ENCODE results near the gene SLC39A11.
"Not testable (repeated sequence)": the region's sequence is repeated elsewhere in the genome, so short reads cannot be mapped to it uniquely, and the experiment has no call there.

The SLC39A11 gene

DNA sequence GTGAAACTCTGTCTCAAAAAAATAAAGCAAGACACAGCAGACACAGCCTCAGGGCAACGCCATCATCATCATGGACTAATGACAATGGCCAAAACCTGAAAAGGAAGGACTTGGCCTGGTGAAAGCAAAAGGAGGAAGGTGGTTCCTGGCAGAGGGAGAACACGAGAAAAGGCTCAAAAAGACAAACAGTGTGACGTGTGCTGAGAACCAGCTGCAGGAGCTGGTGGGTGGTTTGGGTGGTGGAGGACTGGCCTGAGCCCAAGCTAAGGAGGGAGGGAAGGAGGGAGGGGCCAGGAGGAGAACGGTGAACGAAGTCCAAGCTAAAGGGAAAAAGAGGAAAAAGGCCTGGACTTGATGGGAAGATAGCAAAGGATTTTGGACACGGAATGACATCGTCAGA, 85.1 kb downstream of the SLC39A11 start:
- peak; percentile 12 for DNase-seq (ENCODE audit: low spot score)

DNA sequence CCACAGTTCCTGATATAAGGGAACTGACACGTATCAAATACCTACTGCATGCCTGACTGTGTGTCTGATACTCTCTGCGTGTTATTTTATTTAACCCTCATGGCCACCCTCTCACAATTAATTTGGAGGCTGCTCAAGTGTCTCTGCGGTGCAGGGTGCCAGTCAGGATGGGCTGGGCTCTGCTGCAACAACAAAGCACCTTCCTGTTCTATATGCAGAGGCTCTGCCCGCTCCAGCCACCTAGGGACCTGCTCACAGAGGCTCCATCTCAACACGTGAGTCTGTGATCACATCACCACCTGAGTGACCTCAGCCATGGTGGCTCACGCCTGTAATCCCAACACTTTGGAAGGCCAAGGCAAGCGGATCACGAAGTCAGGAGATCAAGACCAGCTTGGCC, 87.1 kb downstream of the SLC39A11 start:
- DNase-seq (ENCODE audit: low spot score) = no peak

DNA sequence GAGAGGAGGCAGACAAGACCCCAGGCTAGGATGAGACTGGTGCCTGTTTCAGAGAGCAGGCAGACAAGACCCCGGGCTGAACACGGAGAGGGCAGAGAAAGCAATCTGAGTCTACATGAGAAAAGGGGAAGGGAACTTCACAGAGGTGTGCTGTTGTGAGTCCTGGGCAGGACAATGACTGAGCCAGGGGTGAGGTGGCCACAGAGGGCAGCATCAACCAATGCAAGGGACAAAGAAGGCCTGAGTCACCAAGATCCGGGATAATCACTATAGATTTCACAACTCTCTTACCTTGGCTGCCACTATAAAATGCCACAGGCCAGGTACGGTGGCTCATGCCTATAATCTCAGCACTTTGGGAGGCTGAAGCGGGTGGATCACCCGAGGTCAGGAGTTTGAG, 89.0 kb downstream of the SLC39A11 start:
- peak; percentile 38 for DNase-seq (ENCODE audit: low spot score)

DNA sequence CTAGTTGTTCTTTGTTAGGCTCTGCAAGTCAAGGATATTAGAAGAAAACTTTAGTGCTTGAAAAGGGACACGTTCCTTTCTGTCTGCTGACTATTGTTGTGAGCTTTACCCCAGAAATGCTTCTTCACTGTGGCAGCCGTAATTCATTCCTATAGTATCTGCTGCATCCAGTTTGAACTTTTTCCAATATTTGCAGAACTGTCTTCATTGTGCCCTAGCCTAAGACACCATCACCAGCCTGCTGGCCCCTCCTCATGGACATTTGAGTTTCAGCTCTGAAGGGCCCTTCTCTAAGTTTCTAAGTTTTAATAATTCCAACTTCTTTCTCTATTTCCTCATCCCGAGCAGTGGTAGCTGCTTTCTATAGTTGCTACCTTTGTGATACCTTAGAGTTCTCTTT, 91.7 kb downstream of the SLC39A11 start:
- no peak for DNase-seq (ENCODE audit: low spot score)

DNA sequence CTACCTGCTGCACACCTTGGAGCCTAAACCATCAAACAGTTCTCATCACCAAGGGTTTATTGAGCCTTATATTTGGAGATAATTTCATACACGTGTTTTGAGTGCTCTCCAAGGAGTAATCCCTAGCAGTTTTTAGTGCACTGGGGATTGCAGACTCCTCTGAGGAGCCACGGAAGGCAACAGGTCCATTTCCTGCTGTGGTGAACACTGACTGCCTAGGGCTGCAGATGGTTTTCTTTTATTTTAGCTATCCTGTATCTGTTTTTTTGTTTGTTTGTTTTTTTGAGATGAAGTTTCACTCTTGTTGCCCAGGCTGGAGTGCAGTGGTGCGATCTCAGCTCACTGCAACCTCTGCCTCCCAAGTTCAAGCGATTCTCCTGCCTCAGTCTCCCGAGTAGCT, 93.0 kb downstream of the SLC39A11 start:
- DNase-seq (ENCODE audit: low spot score) = not testable (repeated sequence)

DNA sequence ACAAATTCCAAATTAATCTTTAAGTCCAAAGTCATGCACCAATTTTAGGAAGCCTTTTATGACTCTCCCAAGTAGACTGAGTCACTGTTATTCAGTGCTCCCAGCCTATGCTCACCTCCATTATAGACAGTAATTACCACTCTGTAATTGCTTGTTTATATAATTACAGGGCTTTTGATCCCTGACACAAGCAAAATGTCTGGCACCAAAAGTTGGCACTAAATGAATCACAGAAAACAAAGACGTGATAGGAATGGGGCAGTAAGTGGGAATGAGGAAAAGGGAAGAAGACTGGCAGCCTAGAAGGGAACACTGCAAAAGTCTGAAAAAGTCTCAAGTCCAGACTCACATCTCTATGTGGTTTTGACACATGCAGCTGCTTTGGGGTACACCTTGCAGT, 94.1 kb downstream of the SLC39A11 start:
- DNase-seq (ENCODE audit: low spot score) = no peak

DNA sequence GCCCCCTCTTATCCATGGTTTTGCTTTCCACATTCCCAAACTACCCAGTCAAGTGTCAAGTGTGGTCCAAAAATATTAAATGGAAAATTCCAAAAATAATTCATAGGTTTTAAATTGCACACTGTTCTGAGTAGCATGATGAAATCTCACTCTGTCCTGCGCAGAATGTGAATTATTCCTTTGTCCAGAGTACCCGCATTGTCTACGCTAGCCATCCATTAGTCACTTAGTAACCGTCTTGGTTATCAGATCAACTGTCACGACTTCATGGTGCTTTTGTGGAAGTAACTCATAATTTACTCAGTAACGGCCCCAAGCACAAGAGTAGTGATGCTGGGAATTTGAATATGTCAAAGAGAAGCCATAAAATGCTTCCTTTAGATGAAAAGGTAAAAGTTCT, 94.9 kb downstream of the SLC39A11 start:
- no peak for DNase-seq (ENCODE audit: low spot score)

DNA sequence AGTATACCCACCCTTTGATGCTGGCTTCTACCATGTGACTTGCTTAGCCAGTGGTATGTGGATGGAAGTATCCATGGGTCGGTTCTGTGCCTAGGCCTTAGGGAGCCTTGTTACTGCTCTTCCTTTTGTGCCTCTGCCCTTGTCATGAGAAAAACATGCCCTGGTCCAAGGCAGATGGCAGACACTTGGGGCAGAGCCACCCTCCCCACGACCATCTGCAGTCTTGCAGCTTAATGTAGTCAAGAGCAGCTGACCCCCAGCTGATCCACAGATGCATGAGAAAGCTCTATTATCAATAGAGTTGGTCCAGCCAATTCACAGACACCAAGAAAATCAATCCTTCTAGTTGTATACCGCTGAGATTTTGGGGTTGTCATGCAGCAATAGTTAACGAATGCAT, 95.7 kb downstream of the SLC39A11 start:
- DNase-seq (ENCODE audit: low spot score) = no peak

DNA sequence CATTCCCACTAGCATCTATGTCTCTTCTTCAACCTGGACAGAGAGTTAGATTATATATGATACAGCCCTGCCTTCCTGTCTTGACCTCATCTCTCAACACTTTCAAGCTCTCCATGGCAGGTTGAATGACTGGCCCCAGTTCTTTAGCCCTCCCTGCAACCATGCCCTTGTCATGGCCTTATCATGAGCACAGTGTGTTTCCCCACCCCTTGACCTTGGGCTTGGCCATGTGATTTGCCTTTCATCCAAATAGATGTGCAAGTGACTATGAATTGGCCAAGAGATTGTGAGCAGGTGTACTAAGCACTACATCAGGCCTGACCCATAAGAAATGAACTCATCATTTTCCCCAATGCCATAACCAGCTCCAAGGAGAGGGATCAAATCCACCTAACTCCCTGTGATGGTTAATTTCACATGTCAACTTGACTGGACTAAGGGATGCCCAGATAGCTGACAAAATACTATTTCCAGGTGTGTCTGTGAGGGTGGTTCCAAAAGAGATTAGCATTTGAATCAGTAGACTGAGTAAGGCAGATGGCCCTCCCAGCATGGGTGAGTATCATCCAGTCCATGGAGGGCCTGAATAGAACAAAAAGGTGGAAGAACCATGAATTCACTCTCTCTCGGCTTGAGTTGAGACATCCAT, 97.4 kb downstream of the SLC39A11 start:
- no peak for DNase-seq (ENCODE audit: low spot score)

DNA sequence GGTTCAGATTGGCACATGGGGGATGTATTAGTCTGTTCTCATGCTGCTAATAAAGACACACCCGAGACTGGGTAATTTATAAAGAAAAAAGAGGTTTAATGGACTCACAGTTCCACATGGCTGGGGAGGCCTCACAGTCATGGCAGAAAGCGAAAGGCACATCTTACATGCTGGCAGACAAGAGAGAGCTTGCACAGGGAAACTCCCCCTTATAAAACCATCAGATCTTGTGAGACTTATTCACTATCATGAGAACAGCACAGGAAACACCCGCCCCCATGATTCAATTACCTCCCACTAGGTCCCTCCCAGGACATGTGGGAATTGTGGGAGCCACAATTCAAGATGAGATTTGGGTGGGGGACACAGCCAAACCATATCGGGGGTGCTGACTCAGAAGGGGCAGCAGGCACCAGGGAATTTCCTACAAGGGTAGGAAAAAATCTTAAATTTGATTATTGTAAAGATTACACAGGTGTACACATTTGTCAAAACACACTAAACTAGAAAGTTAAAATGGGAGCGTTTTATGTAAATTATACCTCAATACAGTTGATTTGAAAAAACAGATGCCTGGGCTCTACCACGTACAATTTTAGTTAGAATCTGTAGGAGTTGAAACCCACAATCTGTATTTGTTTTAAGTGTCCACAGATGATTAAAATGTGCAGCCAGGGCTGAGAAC, 99.6 kb downstream of the SLC39A11 start:
- peak; percentile 17 for DNase-seq (ENCODE audit: low spot score)

DNA sequence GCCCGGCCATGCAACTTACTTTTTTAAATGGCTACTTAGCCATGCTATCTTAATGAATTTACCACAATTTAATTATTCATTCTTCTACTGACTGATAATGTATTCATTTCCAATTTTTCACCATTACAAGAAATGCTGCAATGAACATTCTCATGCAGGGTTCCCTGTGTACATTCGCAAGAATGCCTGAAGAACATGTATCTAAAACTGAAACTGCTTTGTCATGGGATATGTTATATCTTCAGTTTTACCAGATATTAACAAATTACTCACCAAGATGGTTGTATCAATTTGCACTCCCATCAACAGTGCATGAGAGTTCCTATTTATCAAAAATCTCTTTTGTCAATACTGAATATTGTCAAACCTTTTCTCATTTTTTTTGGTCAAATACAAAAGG, 100.8 kb downstream of the SLC39A11 start:
- DNase-seq (ENCODE audit: low spot score) = no peak

DNA sequence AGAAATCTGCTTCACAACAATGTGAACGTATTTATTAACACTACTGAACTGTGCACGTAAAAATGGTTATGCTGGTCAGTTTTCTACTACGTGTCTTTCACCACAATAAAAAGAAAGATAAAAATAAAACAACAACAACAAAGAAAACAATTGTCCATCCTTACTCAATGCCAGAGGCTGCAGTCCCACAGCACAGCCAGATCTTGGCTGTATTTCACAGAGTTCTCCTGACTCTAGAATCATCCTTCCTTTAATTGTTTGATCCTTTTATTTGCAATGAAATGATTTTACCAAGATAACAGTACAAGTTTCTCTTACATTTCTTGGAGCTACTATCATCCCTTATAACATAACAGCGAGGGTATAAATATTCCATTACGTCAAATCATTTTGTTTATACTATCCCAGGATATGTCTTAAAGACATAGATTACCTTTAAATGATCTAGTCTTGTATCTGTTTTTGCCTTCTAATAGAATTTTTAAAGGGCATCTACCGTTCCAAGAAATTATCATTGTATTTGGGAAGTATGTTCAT, 103.3 kb downstream of the SLC39A11 start:
- DNase-seq (ENCODE audit: low spot score) = no peak

DNA sequence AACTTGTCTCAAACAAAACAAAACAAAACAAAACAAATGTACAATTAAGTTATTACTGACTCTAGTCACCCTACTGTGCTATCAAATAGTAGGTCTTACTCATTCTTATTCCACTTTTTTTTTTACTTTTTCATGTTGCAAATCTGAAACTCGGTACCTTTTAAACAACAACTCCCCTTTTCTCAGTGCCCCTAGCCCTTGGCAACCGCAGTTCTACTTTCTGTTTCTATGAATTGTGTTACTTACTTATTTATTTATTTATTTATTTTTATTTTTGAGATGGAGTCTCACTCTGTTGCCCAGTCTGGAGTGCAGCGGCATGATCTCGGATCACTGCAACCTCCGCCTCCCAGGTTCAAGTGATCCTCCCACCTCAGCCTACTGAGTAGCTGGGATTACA, 104.0 kb downstream of the SLC39A11 start:
- DNase-seq (ENCODE audit: low spot score) = no peak

DNA sequence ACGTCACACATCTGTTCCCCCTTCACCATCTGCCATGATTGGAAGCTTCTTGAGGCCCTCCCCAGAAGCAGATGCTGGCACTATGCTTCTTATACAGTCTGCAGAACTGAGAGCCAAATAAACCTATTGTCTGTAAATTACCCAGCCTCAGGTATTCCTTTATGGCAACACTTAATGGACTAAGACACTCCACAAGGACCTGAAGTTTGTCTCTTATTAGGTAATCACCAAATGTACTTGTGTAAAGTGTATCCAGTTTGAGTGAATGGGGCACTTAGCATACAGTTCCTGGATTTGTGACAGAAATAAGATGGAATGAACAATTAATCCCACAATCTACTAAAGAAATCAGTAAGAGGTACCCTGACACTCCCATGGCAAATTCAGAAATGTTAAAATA, 105.3 kb downstream of the SLC39A11 start:
- no peak for DNase-seq (ENCODE audit: low spot score)

DNA sequence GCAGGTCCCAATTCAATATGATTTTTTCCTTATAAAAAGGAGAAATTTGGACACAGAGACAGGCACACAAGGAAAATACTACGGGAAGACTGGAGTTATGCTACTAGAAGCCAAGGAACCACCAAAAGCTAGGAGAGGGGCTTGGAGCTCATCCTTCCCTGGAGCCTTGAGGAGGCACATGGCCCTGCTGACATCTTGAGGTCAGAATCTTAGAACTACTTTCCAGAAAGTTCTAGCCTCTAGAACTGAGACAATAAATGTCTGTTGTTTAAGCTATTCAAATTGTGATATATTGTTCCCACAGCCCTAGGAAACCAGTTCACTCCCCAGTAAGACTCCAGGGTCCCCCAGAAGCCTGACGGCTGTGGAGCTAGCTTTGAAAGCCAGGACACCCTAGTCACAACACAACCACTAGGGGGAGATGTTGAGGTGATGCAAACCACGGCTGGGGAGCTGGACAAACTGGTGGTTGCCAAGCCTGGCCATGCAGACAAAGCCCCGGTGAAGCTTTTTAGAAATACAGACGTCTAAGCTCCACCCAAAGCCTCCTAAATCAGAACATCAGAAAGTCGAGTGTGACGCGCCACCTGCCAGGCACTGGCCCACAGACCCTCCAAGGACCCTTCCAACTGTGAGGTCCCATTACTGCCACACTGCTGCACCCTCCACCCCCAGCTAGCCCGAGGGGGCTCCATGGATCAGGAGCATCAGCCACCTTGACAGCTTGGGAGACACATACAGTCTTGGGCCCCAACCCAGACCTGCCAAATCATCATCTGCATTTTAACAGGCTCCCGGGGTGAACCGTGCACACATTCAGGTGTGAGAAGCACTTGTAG, 106.4 kb downstream of the SLC39A11 start:
- peak; percentile 69 for DNase-seq (ENCODE audit: low spot score)

DNA sequence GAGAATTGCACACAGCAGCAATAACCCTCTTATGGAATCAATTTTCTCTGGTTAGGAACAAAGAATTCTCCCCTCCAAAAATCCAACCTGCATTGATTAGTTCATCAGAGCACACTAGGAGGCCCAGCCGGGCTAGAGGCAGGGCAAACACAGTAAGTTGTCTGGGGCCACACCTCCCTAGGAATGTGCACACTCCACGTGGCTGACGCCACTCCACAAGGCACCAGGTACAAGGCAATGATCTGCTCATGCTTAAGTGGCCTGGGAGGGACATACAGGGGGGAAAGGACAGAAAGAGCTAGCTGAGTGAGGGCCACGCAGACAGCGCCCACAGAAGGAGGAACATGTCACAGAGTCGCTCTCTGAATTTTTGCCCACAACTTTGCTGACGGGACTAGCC, 107.6 kb downstream of the SLC39A11 start:
- DNase-seq (ENCODE audit: low spot score) = peak; percentile 34

DNA sequence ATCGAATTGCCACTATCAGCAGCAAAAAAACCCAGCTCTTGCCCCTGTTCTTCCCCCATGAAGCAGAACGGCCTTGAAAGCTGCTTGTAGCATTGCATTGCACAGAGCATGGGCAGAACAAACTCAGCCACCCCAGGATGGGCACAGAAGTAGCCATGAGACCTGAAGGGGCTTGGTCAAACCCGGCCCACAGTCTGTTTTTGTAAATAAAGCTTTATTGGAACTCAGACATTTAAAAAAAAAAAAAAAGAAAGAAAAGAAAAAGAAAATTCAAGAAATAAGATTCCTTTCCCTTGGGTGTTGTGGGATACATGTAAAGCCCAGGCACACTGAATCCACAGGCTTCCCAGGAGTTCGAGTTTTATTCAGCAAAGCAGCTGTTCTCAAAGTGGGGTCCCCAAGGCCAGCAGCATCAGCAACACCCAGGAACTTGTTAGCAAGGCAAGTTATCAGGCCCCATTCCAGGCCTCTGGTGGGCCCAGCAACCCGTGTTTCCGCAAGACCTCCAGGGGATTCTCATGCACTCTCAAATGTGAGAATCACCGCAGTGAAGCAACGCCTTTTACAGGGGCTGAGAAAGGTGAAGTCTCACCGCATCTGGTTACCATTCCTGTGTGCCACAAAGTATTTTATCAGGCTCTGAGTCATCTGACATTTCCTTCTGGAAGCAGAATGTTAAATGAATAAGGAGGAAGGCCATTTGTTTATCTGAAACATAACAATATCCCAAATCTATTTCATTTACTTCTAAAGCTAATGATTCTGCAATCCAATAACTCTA, 108.2 kb downstream of the SLC39A11 start:
- DNase-seq (ENCODE audit: low spot score) = peak; percentile 58

DNA sequence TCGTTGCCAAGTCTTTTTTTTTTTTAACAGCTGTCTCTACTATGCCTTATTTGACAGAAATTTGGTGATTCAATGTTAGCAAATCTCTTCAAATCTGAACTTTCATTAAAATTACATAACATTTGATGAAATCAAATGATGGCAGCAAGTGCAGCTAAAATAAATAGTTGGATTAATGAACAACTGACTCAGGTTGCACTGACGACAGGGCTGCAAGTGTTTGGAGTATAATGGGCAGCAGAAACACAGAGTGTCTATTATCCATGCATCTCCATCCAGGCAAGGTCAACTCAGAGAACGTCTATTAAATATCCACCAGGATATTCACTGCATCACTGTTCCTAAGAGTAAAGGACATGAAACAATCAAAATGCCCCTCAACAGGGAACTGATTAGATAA, 109.8 kb downstream of the SLC39A11 start:
- no peak for DNase-seq (ENCODE audit: low spot score)

DNA sequence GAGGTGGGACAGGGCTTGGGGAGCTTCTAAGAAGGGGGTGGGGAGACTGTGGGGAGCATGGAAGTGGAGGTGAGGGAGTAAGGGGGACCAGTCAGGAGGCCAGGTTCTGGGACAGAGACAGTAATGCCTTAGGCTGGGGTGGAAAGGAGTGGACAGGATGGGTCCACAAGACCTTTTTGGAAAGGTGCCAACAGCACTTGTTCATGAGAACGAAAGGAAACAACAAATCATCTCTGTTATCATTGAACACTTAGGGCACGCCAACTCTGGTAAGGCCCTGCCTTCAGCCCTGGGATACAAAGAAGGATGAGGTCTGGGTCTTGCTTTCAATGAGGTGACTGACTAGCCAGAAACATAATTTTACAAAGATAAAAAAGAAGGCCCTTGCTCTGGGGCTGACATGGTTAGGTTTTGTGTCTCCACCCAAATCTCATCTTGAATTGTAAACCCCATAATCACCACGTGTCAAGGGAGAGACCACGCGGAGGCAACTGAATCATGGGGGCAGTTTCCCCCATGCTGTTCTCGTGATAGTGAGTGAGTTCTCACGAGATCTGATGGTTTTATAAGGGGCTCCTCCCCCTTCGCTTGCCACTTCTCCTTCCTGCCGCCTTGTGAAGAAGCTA, 113.8 kb downstream of the SLC39A11 start:
- no peak for DNase-seq (ENCODE audit: low spot score)

DNA sequence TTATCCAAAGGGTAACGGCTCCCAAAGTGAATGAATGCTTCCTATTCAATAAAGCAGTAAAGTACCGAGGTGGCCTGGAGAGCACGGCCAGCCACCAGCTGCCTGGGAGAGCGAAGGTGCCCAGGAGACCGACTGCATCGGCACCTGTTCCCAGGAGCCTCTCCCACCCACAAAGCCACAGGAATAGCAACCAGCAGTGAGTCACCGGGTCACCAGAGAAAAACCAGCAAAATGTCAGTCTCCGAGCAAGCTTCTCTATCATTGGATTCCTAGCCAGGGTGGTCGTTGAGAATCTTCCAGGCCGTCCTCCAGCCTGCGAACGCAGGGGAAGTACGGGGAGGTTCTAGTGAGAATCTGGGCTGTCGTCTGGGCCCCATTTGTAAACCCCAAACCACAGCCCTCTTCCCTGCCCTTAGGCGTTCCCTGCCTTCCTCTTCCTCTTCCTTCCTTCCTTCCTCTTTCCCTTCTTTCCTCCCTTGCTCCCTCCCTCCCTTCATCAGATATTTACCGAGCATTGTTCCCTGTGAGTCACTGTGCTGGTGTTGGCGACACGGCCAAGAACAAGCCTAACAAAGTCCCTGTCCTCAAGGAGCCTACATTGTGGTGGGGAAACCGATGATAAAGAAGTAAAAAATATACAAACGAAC, 114.6 kb downstream of the SLC39A11 start:
- peak; percentile 78 for DNase-seq (ENCODE audit: low spot score)
